Activated T-cell treated with anti-CD3 and anti-CD28 coated beads, Interleukin-2, amount 50 U/mL, for 72 hours (primary cell): Measurements from ENCODE around the gene NLGN1. TPM values are rescaled to one million over a fixed set of nuclear protein-coding genes. Genes with fewer than 3 reads are reported as not detected.

ENCODE experiments used
- ATAC-seq, 2 donors: fragments of 150-1000 bp; cut with Tn5 transposase; replicated peaks in 1 of 2; 2 replicates each; pipeline ENCODE4 v1.10.0; 2021; ENCODE audit warnings: moderate library complexity in 2 of 2, mild to moderate bottlenecking in 1 of 2
- DNase-seq, 2 donors: peaks; one replicate each; pipeline ENCODE4 v3.0.0; 2021 to 2022; ENCODE audit warnings: mixed read lengths in 1 of 2
- H3K27ac Mint-ChIP-seq: one replicate; pipeline ENCODE4 v1.8.0; 2022; ENCODE audit warnings: mild to moderate bottlenecking, moderate library complexity, mixed read lengths
- H3K27me3 Mint-ChIP-seq: one replicate; pipeline ENCODE4 v1.8.0; 2022; ENCODE audit warnings: low read depth, mixed read lengths
- H3K36me3 Mint-ChIP-seq, 2 donors: one replicate each; pipeline ENCODE4 v1.8.0; 2022; ENCODE audit warnings: mixed read lengths in 2 of 2, mild to moderate bottlenecking in 1 of 2; ENCODE audit not compliant: insufficient read depth in 2 of 2
- H3K4me1 Mint-ChIP-seq: one replicate; pipeline ENCODE4 v1.8.0; 2022; ENCODE audit warnings: low read depth, mixed read lengths
- H3K4me3 Mint-ChIP-seq, 2 donors: one replicate each; pipeline ENCODE4 v1.8.0; 2022; ENCODE audit warnings: mild to moderate bottlenecking in 2 of 2, mixed read lengths in 2 of 2, moderate library complexity in 2 of 2
- H3K9me3 Mint-ChIP-seq, 2 donors: one replicate each; pipeline ENCODE4 v1.8.0; 2022; ENCODE audit warnings: mixed read lengths in 2 of 2
- total RNA-seq, 2 donors: library from RNA; stranded (reverse); gene quantifications; one replicate each; pipeline ENCODE4 v1.2.3, GENCODE V29; 2022

Gene NLGN1
- total RNA-seq, 2 donors from 2014 or later, result not detected

DNA sequence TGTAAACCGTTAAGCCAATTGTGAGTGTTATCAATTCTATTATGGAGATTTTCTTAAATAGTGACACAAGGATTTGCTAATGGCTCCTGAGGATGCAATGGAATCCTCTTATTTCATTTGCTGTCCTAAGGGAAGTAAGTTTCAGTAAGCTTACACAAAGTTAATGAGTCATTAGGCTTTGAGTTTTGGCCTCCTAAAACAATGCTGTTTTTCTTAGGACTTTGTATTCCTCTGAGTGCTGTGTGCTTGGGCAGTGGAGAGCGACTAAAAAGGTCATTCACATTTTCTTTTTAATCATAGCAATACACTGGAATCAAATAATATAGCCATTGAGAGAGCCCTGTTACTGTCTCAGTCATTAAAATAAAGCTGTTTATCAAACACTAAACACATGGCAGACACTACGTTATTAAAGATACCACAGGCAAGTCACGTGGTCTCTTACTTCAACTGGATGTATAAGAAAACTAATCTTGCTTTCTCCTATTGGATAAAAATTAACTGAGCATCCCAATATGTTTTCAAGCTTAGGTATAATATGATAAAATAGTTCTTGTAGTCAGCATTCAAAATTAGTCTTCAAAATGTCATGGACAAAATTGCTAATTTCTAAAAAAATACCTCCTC is 290.8 kb downstream of the NLGN1 start:
- DNase-seq (no peak), ATAC-seq (no peak)
- Mint-ChIP-seq H3K27ac (no peak overlapping the region), H3K36me3 (no peaks in the 10 kb centered on the region), H3K4me1 (no peaks in the 10 kb centered on the region), H3K9me3 (peaks cover 0 to 3% of the 10 kb centered on the region in 2 donors), H3K27me3 (no peaks in the 10 kb centered on the region), H3K4me3 (no peak overlapping the region)

DNA sequence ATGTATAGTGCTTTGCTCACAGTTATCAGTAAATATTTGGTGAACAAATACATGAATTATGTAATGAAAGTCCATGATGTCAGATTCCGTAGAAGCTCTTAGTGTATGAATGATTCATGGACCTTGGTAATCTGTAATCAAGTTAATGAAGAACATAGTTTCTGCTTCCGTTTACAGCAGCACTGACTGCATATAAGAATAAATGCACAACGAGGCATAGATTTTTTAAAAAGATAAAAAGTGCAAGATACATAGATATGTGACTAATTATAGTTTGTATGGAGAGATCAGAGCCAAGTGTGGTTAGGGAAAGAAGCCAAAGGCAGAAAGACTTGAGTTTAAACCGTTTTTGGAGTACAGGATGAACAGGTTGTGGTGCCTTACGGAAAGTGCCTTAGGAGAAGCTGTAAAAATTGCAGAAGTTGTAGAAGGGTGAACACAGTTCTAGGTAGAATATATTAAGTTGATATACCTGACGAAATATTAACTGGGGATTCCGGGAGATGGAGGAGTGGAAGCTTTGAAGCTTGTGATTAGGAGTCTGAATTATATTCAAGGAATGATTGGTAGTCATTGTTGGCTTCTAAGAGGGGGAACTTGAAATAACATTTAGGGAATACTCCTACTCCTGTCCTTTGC is 293.1 kb downstream of the NLGN1 start:
- no peak for DNase-seq
- H3K4me3 Mint-ChIP-seq, result no peak overlapping the region
- no peak for ATAC-seq
- no peak overlapping the region for H3K27ac Mint-ChIP-seq
- H3K9me3 Mint-ChIP-seq, result peaks cover 0 to 3% of the 10 kb centered on the region in 2 donors
- no peaks in the 10 kb centered on the region for H3K27me3 Mint-ChIP-seq
- no peaks in the 10 kb centered on the region for H3K4me1 Mint-ChIP-seq
- no peaks in the 10 kb centered on the region for H3K36me3 Mint-ChIP-seq

GRCh38 chr3:173699353-173699752 is 301.8 kb downstream of the NLGN1 start:
- Mint-ChIP-seq H3K4me1 (no peaks in the 10 kb centered on the region), H3K9me3 (peaks cover 0 to 4% of the 10 kb centered on the region in 2 donors), H3K36me3 (peaks cover 0 to 1% of the 10 kb centered on the region in 2 donors), H3K27ac (no peak overlapping the region), H3K4me3 (no peak overlapping the region), H3K27me3 (no peaks in the 10 kb centered on the region)
- no peak for ATAC-seq
- no peak for DNase-seq

- Mint-ChIP-seq H3K9me3 (peaks cover 0 to 4% of the 10 kb centered on the region in 2 donors), H3K4me3 (no peak overlapping the region), H3K4me1 (no peaks in the 10 kb centered on the region), H3K36me3 (peaks cover 0 to 1% of the 10 kb centered on the region in 2 donors), H3K27me3 (no peaks in the 10 kb centered on the region), H3K27ac (no peak overlapping the region)
- DNase-seq (no peak), ATAC-seq (no peak)
Measured at GRCh38 chr3:173700336-173700735, 302.8 kb downstream of the NLGN1 start.

- no peak overlapping the region for H3K4me3 Mint-ChIP-seq
- H3K27me3 Mint-ChIP-seq, result no peaks in the 10 kb centered on the region
- DNase-seq (no peak), ATAC-seq (no peak)
- peaks cover 0 to 4% of the 10 kb centered on the region in 2 donors for H3K9me3 Mint-ChIP-seq
- peaks cover 0 to 1% of the 10 kb centered on the region in 2 donors for H3K36me3 Mint-ChIP-seq
- H3K4me1 Mint-ChIP-seq, result no peaks in the 10 kb centered on the region
- no peak overlapping the region for H3K27ac Mint-ChIP-seq
Measured at GRCh38 chr3:173702561-173702960, 305.0 kb downstream of the NLGN1 start.

DNA sequence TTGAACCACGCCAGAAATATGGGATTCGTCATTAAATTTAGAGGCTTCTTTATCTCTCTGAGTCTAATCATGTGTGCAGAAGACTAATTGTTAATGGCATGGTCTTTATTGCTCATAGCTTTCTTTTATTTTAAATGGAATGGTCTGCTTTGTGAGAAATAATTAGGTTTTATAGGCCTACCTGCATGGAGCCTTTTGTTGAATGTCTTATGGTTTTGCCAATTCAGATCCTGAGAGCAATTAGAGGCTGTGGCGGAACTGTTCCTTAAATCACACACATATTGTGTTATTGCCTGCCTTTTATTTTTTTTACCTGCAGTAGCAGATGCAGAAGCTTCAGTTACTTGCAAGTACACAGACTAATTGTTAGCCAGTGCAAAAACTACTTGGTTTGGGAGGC is 306.2 kb downstream of the NLGN1 start:
- peaks cover 0 to 1% of the 10 kb centered on the region in 2 donors for H3K36me3 Mint-ChIP-seq
- H3K9me3 Mint-ChIP-seq, result peaks cover 0 to 7% of the 10 kb centered on the region in 2 donors
- H3K4me1 Mint-ChIP-seq, result no peaks in the 10 kb centered on the region
- ATAC-seq (no peak), DNase-seq (no peak)
- no peak overlapping the region for H3K4me3 Mint-ChIP-seq
- no peaks in the 10 kb centered on the region for H3K27me3 Mint-ChIP-seq
- H3K27ac Mint-ChIP-seq, result no peak overlapping the region

- H3K4me1 Mint-ChIP-seq, result no peaks in the 10 kb centered on the region
Measured at GRCh38 chr3:173706630-173707029, 309.1 kb downstream of the NLGN1 start.

DNA sequence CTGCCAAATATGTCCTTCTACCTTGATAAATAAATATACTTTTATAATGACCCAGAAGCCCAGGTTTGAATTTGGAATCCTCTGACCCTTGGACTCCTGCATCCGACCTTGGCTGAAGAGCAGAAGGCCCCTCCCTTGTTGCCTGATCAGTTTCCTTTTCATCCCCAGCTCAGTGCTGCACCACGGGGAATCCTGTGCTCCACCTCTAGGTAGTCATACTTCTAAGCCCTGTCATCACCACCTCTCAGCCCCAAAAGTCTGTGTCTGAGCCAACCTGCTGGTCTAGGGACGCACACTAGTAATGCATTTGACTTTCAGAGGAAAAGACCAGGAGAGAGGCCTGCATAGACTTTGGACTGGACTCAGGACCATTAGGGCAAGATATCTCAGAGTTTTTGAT is 310.6 kb downstream of the NLGN1 start:
- Mint-ChIP-seq H3K27me3 (no peaks in the 10 kb centered on the region), H3K36me3 (no peaks in the 10 kb centered on the region), H3K4me1 (no peaks in the 10 kb centered on the region), H3K4me3 (no peak overlapping the region), H3K9me3 (peaks cover 0 to 7% of the 10 kb centered on the region in 2 donors), H3K27ac (no peak overlapping the region)
- ATAC-seq (no peak), DNase-seq (no peak)

More at GRCh38 chr3:173706630-173707029, 309.1 kb downstream of the NLGN1 start:
- DNase-seq (no peak), ATAC-seq (no peak)
- H3K9me3 Mint-ChIP-seq, result peaks cover 0 to 7% of the 10 kb centered on the region in 2 donors
- H3K27me3 Mint-ChIP-seq, result no peaks in the 10 kb centered on the region
- peaks cover 0 to 1% of the 10 kb centered on the region in 2 donors for H3K36me3 Mint-ChIP-seq
- no peak overlapping the region for H3K4me3 Mint-ChIP-seq
- no peak overlapping the region for H3K27ac Mint-ChIP-seq

DNA sequence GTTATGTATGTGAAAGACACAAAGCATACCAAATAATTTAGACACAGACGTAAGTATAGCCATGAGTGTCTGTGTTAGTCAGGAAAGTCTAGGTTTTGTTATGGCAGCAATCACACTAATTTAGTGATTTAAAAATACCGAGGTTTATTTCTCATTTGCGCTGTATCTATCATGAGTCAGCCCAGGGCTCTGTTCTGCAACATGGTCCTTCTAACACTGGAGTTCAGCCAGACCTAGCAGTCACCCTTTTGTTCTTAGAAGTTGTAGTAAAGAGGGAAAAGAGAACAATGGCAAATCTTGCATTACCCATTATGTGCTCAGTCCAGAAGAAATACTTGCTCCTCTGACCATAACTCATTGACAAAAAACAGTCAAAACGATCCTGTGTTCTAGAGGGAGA is 311.5 kb downstream of the NLGN1 start:
- no peak for DNase-seq
- no peak for ATAC-seq
- H3K4me1 Mint-ChIP-seq, result no peaks in the 10 kb centered on the region
- H3K36me3 Mint-ChIP-seq, result no peaks in the 10 kb centered on the region
- no peak overlapping the region for H3K27ac Mint-ChIP-seq
- no peaks in the 10 kb centered on the region for H3K27me3 Mint-ChIP-seq
- peaks cover 0 to 7% of the 10 kb centered on the region in 2 donors for H3K9me3 Mint-ChIP-seq
- no peak overlapping the region for H3K4me3 Mint-ChIP-seq

DNA sequence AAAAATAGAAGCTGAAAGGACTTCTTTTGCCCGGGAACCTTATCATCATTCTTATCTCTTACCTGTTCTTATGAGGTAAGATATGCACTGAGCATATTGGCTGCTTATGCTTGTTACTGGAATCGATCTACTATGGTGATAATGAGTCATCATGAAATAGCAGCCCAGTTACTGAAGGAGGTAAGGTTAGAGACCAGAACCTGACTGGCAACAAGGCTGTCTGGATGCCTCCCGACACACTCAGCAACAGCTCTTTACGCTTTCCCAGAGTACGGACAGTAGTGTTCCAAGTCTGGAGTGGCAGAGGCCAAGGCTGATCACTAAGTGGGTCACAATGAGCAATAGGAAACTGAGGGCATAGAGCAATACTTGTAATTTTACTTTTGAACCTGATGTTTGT is 314.1 kb downstream of the NLGN1 start:
- Mint-ChIP-seq H3K27ac (no peak overlapping the region), H3K36me3 (no peaks in the 10 kb centered on the region), H3K4me1 (no peaks in the 10 kb centered on the region), H3K4me3 (no peak overlapping the region), H3K27me3 (no peaks in the 10 kb centered on the region), H3K9me3 (peaks cover 2 to 7% of the 10 kb centered on the region in 2 donors)
- DNase-seq (no peak), ATAC-seq (no peak)

GRCh38 chr3:173719585-173719984 is 322.0 kb downstream of the NLGN1 start:
- Mint-ChIP-seq H3K4me1 (no peaks in the 10 kb centered on the region), H3K36me3 (no peaks in the 10 kb centered on the region), H3K9me3 (peaks cover 3 to 6% of the 10 kb centered on the region in 2 donors), H3K27me3 (no peaks in the 10 kb centered on the region), H3K27ac (no peak overlapping the region), H3K4me3 (no peak overlapping the region)
- no peak for DNase-seq
- ATAC-seq, result no peak

- DNase-seq (no peak), ATAC-seq (no peak)
- H3K27ac Mint-ChIP-seq, result no peak overlapping the region
- no peak overlapping the region for H3K4me3 Mint-ChIP-seq
- no peaks in the 10 kb centered on the region for H3K4me1 Mint-ChIP-seq
- no peaks in the 10 kb centered on the region for H3K27me3 Mint-ChIP-seq
- peaks cover 1 to 4% of the 10 kb centered on the region in 2 donors for H3K9me3 Mint-ChIP-seq
- no peaks in the 10 kb centered on the region for H3K36me3 Mint-ChIP-seq
Measured at GRCh38 chr3:173725507-173725906, 328.0 kb downstream of the NLGN1 start.

- Mint-ChIP-seq H3K4me1 (no peaks in the 10 kb centered on the region), H3K27me3 (no peaks in the 10 kb centered on the region), H3K9me3 (peaks cover 0 to 1% of the 10 kb centered on the region in 2 donors), H3K36me3 (no peaks in the 10 kb centered on the region), H3K4me3 (no peak overlapping the region), H3K27ac (no peak overlapping the region)
- DNase-seq (no peak), ATAC-seq (no peak)
Measured at GRCh38 chr3:173730391-173730790, 332.8 kb downstream of the NLGN1 start.

DNA sequence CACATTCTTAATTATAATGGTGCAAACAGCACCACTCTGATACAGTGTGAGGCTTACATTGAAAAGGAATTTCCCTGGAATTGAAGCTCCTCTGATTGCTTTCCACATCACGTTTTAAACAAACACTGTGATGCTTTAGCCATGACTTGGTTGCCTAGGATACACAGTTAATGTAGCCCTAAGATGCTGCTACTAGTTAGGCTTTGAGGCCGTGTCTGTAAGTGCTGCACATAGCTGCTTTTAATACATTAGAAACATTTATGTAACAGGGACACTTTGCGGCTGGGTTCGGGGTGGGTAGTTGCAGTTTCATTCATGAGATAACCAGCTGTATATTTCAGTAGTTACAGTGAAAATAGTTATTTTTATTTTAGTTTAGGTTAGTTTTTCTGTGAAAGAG is 334.7 kb downstream of the NLGN1 start:
- Mint-ChIP-seq H3K27me3 (no peaks in the 10 kb centered on the region), H3K4me1 (no peaks in the 10 kb centered on the region), H3K4me3 (no peak overlapping the region), H3K36me3 (no peaks in the 10 kb centered on the region), H3K9me3 (peaks cover 0 to 1% of the 10 kb centered on the region in 2 donors), H3K27ac (no peak overlapping the region)
- ATAC-seq, result no peak
- no peak for DNase-seq
